GM12875 (cell line): ENCODE results near the gene NUDT14.

Experiments used
- H3K4me3 ChIP-seq: one replicate; pipeline ENCODE4 v1.5.1; 2011; ENCODE audit warnings: low read depth, low read length, control low read depth
- TF ChIP-seq, protein P1 (sequence below): IDR thresholded peaks from 2 replicates; pipeline ENCODE4 v1.5.1; 2011; ENCODE audit warnings: low read depth, mild to moderate bottlenecking, control low read depth, inconsistent platforms, low read length, moderate library complexity, borderline replicate concordance; ENCODE audit not compliant: insufficient read depth

NUDT14 gene

DNA sequence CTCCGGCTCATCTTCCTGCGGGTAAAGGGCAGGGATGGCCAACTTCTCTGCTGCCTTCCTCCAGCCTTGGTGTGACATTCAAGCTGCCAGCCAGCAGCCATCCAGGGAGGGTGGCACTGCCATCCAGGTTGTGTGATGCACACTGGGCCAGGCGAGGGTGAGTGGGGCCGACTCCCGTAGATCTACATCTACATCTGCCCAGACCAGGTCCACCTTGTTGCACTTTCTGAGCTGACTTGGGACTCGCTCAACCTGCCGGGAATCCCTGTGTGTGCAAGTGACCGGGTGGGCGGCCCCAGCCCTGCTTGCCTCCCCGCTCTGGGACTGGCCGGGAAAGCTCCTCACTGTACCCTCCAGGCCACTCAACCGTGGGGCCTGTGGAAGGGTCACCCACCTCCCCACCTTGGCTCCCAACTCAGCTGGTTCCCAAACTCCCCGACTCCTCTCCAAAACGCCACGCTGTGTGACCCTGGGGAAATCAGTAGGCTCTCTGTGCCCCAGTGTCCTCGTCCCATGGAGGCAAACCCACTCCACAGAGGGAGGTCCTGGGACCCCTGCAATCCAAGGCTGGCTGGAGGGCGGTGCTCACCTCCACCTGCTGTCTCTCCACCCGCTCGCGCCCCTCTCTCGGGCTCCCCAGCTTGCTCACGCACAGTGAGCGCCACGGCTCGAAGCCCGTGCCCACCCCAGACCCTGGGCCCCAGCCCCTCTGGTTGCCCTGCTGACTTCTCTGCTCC, 27.2 kb downstream of the NUDT14 start:
- H3K4me3 ChIP-seq: no peak overlapping the region
- TF ChIP-seq, protein P1, sequence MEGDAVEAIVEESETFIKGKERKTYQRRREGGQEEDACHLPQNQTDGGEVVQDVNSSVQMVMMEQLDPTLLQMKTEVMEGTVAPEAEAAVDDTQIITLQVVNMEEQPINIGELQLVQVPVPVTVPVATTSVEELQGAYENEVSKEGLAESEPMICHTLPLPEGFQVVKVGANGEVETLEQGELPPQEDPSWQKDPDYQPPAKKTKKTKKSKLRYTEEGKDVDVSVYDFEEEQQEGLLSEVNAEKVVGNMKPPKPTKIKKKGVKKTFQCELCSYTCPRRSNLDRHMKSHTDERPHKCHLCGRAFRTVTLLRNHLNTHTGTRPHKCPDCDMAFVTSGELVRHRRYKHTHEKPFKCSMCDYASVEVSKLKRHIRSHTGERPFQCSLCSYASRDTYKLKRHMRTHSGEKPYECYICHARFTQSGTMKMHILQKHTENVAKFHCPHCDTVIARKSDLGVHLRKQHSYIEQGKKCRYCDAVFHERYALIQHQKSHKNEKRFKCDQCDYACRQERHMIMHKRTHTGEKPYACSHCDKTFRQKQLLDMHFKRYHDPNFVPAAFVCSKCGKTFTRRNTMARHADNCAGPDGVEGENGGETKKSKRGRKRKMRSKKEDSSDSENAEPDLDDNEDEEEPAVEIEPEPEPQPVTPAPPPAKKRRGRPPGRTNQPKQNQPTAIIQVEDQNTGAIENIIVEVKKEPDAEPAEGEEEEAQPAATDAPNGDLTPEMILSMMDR: no peak

DNA sequence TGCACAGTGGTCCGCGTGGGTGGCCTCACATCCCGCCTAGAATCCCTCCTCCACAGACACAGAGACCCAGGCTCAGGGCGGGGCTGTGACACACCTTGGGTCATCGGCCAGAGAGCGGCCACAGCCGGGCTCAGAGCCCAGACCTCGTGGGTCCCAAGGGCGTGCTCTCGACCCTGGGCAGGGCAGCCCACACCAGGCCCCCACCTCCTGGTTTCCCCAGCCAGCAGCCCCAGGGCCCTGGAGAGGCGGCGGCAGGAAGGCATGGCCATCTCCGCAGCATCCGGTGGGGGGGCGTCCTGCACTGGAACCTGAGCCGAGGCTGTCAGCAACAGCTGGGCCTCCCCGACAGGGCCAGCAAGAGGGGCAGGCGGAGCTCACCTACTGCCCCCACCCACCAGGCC, 27.8 kb downstream of the NUDT14 start:
- TF ChIP-seq, protein P1: no peak
- H3K4me3 ChIP-seq: no peak overlapping the region

DNA sequence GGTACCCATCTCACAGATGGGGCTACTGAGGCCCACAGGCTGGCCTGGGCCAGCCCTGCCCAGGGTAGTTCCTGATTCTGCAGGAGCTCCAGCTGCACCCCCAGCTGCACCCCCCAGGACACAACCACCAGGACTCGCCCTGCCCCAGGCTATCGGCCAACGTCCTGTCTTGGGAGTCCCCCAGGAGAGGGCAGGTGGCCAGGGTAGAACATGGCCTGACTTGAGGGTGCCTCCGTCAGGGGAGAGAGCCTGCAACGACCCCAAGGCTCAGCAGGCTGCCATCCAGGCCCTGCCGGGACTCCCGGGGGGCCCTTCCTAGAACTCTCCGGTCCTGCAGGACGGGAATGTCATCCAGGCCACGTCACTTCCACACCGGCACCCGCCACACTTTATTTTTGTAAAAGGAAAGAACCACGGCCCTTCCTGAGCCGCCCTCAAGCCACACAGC, 28.3 kb downstream of the NUDT14 start:
- no peak overlapping the region for H3K4me3 ChIP-seq
- TF ChIP-seq, protein P1: no peak

GRCh38 chr14:105151838-105152793, 29.0 kb downstream of the NUDT14 start:
- TF ChIP-seq, protein P1: no peak
- no peak overlapping the region for H3K4me3 ChIP-seq

DNA sequence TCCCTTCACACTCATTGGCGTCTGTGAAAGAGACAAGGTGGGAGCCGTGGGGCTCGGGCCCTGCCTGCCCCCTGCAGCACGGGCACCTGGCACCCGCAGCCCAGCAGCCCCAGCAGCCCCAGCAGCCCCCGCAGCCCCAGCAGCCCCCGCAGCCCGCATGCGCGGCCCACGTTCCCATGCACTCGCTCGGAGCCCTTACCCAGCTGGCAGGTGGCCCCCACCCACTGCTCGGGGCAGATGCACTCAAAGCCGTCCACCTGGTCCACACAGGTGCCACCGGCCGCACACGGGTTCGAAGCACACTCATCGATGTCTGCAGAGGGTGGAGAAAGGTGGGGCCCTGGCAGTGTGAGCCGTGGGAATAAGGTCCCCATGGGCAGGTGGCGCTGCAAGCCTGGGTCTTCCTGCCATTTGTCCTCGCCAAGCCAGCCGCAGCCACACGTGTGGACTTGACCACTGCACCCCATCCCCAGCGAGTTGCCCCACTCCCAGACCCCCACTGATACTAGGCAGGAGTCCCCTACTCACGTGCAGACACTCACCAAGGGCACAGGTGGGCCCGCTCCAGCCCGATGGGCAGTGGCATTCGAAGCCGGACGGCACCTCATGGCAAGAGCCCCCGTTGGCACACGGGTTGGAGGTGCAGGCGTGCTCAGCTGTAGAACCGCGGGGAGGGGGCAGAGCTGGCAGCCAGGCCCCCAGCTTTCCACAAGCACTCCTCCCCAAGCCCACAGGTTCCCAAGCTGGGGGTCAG, 29.9 kb downstream of the NUDT14 start:
- TF ChIP-seq, protein P1: no peak
- H3K4me3 ChIP-seq: no peak overlapping the region

DNA sequence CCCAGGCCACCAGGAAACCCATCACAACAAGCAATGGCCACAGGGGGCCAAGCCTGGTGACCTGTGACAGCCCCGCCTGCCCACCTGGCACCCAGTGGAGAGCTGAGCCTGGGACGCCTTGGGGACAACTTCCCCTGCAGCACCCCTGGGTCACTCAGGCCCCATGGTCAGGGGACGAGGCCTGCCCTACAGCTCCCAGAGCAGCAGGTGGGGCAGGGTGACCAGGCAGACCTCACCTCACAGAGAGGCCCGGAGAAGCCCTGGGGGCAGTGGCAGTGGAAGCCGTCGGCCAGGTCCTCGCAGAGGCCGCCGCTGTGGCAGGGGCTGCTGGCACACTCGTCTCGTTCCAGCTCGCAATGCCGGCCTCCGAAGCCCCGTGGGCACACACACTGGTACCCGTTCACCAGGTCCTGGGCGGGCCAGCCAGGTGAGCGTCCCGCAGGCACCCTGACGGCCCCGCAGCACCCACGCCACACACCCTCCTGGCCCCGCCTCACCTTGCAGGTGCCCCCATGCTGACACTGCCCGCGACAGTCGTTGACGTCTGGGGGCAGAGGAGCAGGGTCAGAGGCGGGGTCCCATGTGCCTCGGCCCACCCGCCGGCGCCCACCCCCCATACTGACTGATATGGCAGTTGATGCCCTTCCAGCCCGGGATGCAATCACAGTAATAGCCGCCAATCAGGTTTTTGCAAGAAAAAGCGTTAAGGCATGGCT, 30.6 kb downstream of the NUDT14 start:
- no peak overlapping the region for H3K4me3 ChIP-seq
- TF ChIP-seq, protein P1: no peak
